ENCODE data around the gene RRN3.
A peak's percentile ranks its signal among the peaks of the same experiment; 100 is the strongest.
"Not testable (repeated sequence)": the region's sequence is repeated elsewhere in the genome, so short reads cannot be mapped to it uniquely, and the experiment has no call there.

Gene RRN3

GRCh38 chr16:15096583-15096972 is 2.5 kb upstream of the RRN3 start:
- DNase-seq: not testable (repeated sequence)

- DNase-seq: peak; percentile 22 to 32
These were observed 509 bp downstream of the RRN3 start for GRCh38 chr16:15093571-15093954.

- DNase-seq: not testable (repeated sequence)
These were observed 3.3 kb downstream of the RRN3 start for GRCh38 chr16:15090663-15091269.

- not testable (repeated sequence) for DNase-seq
These were observed 11.3 kb downstream of the RRN3 start for GRCh38 chr16:15082788-15083187.

GRCh38 chr16:15080883-15081282 is 13.2 kb downstream of the RRN3 start:
- not testable (repeated sequence) for DNase-seq

GRCh38 chr16:15076161-15076560 is 17.9 kb downstream of the RRN3 start:
- not testable (repeated sequence) for DNase-seq

- no peak for DNase-seq
These were observed 21.0 kb downstream of the RRN3 start for GRCh38 chr16:15073101-15073500.

- DNase-seq: not testable (repeated sequence)
These were observed 21.9 kb downstream of the RRN3 start for GRCh38 chr16:15071916-15072769.

- not testable (repeated sequence) for DNase-seq
These were observed 23.1 kb downstream of the RRN3 start for GRCh38 chr16:15071013-15071412.

GRCh38 chr16:15066690-15067089 is 27.4 kb downstream of the RRN3 start:
- DNase-seq: not testable (repeated sequence)

GRCh38 chr16:15065961-15066360 is 28.1 kb downstream of the RRN3 start:
- not testable (repeated sequence) for DNase-seq

- DNase-seq: not testable (repeated sequence)
These were observed 31.8 kb downstream of the RRN3 start for GRCh38 chr16:15062085-15062810.

GRCh38 chr16:15059324-15059723 is 34.7 kb downstream of the RRN3 start:
- DNase-seq: no peak

GRCh38 chr16:15057681-15058417 is 36.2 kb downstream of the RRN3 start:
- DNase-seq: no peak

GRCh38 chr16:15055141-15056053 is 38.7 kb downstream of the RRN3 start:
- peak in 1 of 2 donors; percentile 25 for DNase-seq

GRCh38 chr16:15054357-15055140 is 39.5 kb downstream of the RRN3 start:
- DNase-seq: no peak

- peak in 1 of 2 donors; percentile 34 for DNase-seq
These were observed 40.2 kb downstream of the RRN3 start for GRCh38 chr16:15053904-15054303.

GRCh38 chr16:15052747-15053476 is 41.2 kb downstream of the RRN3 start:
- peak; percentile 72 to 80 for DNase-seq

GRCh38 chr16:15051387-15051951 is 42.6 kb downstream of the RRN3 start:
- DNase-seq: no peak

GRCh38 chr16:15050440-15050839 is 43.6 kb downstream of the RRN3 start:
- not testable (repeated sequence) for DNase-seq

Measured in inflammatory macrophage treated with lipopolysaccharide for 1 hour (primary cell).